IPS-11a (cell line): ENCODE data around the gene PRR33.
"Not testable (repeated sequence)": the region's sequence is repeated elsewhere in the genome, so short reads cannot be mapped to it uniquely, and the experiment has no call there.

Source experiments
- H3K4me3 ChIP-seq: one replicate; pipeline ENCODE4 v1.5.1; 2013; ENCODE audit warnings: low read depth, low read length, control low read depth

Gene PRR33

GRCh38 chr11:1889941-1890855 lies 1.5 kb downstream of the PRR33 start:
- H3K4me3 ChIP-seq, result no peak overlapping the region

- H3K4me3 ChIP-seq, result no peak overlapping the region
Measured at GRCh38 chr11:1889224-1889930, 2.3 kb downstream of the PRR33 start.

- H3K4me3 ChIP-seq, result no peak overlapping the region
Measured at GRCh38 chr11:1888811-1889210, 2.9 kb downstream of the PRR33 start.

- H3K4me3 ChIP-seq, result no peak overlapping the region
Measured at GRCh38 chr11:1888347-1888753, 3.3 kb downstream of the PRR33 start.

- no peak overlapping the region for H3K4me3 ChIP-seq
Measured at GRCh38 chr11:1887451-1888346, 4.0 kb downstream of the PRR33 start.

- not testable (repeated sequence) for H3K4me3 ChIP-seq
Measured at GRCh38 chr11:1886551-1886950, 5.1 kb downstream of the PRR33 start.

GRCh38 chr11:1884303-1884700 lies 7.4 kb downstream of the PRR33 start:
- no peak overlapping the region for H3K4me3 ChIP-seq

- no peak overlapping the region for H3K4me3 ChIP-seq
Measured at GRCh38 chr11:1883346-1884302, 8.1 kb downstream of the PRR33 start.

GRCh38 chr11:1882265-1883238 lies 9.1 kb downstream of the PRR33 start:
- no peak overlapping the region for H3K4me3 ChIP-seq

- no peak overlapping the region for H3K4me3 ChIP-seq
Measured at GRCh38 chr11:1881442-1882264, 10.0 kb downstream of the PRR33 start.

GRCh38 chr11:1880746-1881441 lies 10.8 kb downstream of the PRR33 start:
- no peak overlapping the region for H3K4me3 ChIP-seq

- no peak overlapping the region for H3K4me3 ChIP-seq
Measured at GRCh38 chr11:1879941-1880720, 11.6 kb downstream of the PRR33 start.

GRCh38 chr11:1879342-1879940 lies 12.3 kb downstream of the PRR33 start:
- no peak overlapping the region for H3K4me3 ChIP-seq

GRCh38 chr11:1878137-1879031 lies 13.3 kb downstream of the PRR33 start:
- no peak overlapping the region for H3K4me3 ChIP-seq
